NCI-H1048 (cell line): Measurements from ENCODE around the gene C14orf132.

Experiments used
- DNase-seq: peaks from one replicate; lab custom pipeline; 2025; lab: John Stamatoyannopoulos, UW

Gene C14orf132

GRCh38 chr14:96082420-96083300, 43.5 kb downstream of the C14orf132 start:
- no peak for DNase-seq

DNA sequence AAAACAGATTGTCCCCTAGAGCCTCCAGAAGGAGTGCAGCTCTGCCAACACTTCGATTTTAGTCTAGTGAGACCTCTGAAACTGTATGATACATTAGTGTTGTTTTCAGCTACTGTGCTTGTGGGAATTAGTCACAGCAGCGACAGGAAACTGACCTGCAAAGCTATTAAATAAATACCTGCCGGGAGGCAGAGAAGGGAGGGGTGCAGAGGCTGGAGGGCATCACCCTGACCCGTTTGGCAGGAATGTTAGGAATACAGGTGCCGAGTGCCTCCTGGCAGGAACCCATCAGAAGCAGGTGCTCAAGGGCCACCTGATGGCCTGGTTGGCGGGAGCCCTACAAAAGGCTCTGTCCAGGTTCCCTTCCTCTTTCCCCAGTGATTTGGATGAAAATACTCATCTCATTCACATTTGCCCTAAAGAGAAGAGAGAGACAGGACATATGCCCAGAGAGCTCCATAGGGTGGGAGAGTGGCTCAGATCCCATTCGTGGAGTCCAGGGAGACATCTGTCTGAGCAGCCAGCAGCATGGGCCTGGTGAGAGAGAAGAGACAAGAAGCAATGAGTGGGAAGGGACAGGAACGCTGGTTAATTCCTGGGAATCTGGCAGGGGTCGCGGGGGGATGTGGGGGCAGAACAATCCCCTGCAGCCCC, 44.6 kb downstream of the C14orf132 start:
- no peak for DNase-seq

DNA sequence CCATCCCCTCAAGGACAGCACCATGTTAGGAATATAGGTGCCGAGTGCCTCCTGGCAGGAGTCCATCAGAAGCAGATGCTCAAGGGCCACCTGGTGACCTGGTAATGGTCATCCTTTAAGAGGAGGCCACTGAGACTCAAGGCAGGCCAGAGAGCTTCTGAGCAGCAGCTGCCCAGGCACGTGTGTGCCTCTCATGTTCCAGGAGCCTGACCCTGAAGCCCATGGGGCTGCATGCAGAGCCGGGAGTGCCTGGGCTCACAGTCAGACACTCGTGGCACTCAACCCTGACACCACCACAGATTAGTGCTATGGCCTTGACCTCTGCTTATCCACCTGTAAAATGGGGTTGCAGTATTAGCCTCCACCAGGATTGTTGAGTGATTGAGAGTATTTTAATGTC, 45.6 kb downstream of the C14orf132 start:
- DNase-seq = no peak

DNA sequence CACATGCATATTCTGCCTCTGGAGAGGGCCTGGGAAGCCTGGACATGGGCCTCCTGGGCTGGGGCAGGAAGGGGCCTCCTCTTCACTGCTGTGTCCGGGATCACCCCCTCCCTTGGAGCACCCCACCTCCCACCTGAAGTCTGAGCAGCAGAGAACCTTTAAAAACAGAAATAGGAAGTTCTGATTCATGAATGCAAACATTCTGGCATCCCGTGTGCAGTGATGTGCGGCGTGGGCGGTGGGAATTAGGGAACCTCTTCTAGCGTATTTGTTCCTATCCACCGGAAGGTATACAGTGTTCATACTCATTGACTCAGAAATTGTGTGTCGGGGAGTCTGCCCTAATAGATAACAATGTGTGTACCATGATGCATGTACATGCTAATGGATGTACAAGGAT, 46.2 kb downstream of the C14orf132 start:
- no peak for DNase-seq

DNA sequence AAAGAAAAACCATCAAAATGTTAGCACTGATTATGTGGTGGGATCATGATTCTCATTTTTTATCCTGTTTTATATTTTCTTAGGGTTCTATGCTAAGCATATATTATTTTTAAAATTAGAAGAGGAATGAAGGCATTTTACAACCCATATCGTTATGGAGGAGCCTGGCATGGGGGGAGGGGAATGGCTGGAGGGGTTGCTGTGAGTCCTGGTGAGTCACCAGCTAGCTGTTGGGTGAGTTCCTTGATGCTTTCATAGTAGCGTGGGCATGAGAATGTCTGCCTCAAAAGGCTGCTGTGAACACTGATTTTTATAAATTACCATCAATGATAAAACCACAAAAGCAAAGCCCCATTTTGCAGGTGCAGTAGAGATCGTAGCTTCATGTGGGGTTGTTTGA, 46.9 kb downstream of the C14orf132 start:
- no peak for DNase-seq

- no peak for DNase-seq
These were observed 47.5 kb downstream of the C14orf132 start for GRCh38 chr14:96086574-96087077.

- DNase-seq = no peak
These were observed 48.9 kb downstream of the C14orf132 start for GRCh38 chr14:96088074-96088473.

GRCh38 chr14:96088481-96088880, 49.3 kb downstream of the C14orf132 start:
- DNase-seq = no peak

DNA sequence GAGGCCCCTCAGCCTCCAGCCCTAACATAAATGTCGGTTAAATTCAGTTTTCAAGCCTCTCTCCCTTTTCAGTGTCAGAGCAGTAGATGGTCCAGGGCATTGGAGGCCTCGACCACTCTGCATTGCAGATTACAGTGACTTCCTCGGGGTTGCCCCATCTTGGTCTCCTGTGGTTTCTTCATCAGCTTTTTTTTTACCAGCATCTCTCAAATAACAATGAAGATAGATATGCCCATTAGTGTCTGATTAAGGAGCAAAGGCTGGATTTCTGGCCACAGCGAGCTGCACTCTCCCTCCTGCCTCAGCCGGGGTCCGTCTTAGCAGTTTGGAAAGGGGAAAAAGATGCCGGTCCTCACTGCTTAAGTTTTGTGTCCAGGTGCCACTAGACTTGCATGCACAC, 49.7 kb downstream of the C14orf132 start:
- no peak for DNase-seq

DNA sequence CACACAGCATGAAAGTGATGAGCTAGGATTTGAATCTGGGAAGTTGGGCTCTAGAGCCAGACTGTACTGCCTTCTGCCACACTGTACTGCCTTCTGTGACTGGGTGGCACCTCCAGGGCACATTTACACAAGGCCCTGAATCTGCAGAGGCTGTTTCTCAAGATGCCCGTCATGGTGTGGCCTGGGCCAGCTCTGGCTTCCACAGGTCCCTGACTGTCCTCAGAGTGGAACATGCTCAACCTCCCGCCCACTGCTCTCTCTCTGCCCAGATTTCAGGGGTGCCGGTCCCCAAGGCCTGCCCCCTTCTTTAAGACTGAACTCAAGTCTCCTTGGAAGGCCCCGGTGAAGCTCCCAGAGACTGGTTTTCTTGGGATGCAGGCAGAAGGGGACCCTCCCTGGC, 50.2 kb downstream of the C14orf132 start:
- no peak for DNase-seq

DNA sequence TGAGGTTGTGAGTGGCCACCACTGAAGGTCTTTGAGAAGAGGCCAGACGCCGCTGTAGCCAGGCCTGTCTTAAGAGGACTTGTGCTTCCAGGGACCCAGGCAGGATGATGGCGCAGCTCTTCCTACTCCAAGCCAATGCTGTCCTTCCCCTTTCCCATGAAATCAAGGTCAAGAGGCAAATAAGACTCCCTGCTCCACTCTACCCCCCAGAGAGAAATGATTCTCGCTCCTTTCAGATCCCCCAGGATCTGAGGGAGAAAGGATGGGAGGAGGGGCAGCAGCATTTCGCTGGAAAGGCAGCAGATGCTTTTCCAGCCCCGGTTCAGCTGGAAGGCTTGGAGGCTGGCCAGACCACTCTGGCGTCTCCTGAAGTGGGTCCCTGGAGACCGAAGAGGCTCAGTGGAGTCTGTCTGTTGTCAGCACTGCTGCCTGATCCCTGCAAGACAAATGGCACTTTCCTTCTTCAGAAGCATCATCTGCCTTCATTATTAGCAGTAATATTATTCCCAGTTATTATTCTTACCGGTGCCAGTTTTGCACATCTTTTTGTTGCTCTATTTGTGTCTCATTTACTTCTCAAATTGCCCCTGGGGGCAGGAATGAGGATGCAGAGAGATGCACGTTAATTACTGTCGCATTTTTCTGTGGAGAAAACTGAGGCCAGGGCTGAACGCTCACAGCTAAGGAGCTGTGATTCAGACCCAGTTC, 51.4 kb downstream of the C14orf132 start:
- no peak for DNase-seq

DNA sequence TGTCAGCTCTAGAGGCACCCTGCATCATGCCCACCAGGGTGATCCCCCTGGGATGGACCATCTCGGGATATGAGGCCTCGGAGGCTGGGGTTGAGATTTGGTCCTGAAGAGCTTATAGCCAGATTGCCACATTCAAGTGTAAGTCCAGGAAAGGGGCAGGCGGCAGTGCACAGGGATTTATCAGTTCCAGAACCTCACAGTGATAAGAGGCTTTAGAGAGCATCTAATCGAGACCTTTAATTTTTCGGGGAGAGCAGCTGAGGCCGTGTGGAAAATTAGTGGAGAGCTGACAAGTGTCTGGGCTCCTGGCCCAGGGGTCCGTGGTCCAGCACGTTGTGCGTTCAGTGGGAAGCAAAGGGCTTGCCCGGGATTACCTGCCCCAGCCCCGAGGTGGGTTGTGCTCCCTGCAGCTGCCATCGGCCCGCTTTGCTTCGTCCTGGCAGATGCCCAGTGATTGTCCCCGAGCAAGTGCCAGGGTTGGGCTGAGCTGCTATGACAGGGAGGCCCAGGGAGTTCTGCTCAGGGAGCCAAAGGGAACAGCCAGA, 52.1 kb downstream of the C14orf132 start:
- no peak for DNase-seq

GRCh38 chr14:96091941-96092411, 52.8 kb downstream of the C14orf132 start:
- no peak for DNase-seq

DNA sequence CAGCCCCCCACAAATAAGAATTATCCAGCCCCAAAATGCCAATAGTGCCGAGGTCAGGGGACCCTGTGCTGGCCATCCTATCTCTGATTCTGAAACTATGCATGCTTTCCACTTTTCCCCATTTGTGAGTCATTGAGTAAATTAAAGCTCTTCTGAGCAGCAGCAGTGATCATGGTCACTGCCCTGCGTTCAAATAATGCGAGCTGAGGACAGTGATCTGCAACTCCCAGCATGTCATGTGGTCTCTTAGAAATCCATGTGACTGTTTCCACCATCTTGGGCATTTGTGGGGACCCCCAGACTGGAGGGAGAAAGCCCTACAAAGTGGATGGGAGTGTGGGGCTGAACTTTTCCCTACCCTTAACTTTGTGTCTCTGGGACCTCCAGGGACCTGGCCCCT, 53.8 kb downstream of the C14orf132 start:
- no peak for DNase-seq

- no peak for DNase-seq
These were observed 55.0 kb downstream of the C14orf132 start for GRCh38 chr14:96094211-96094610.

- no peak for DNase-seq
These were observed 55.5 kb downstream of the C14orf132 start for GRCh38 chr14:96094656-96095055.

- DNase-seq = no peak
These were observed 55.9 kb downstream of the C14orf132 start for GRCh38 chr14:96095058-96095457.

GRCh38 chr14:96095581-96096476, 56.7 kb downstream of the C14orf132 start:
- DNase-seq = no peak

- DNase-seq = no peak
These were observed 57.8 kb downstream of the C14orf132 start for GRCh38 chr14:96096639-96097610.

DNA sequence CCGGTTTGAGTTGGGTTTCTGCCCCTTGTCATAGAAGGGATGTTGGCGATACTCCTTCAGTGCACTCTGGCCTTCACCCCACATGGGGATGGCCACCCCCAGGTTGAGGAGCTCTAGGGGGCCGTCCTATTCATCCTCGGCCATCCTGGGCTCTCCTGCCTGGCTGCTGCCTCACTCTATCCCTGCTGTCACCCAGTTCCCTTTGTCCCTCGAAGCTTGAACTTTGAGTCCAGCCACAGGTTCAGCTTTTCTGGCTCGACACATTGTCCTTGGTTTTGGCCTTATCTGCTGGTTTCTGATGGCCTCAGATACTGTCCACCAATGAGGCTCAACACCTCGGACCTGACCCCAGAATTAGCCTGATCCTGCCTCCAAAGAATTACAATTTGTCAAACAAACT, 58.6 kb downstream of the C14orf132 start:
- DNase-seq = no peak
